HepG2 (cell line): ENCODE measurements around the gene TCAIM.

Experiments used
- POLR2A ChIP-seq, 2 experiments: IDR thresholded peaks; 2 replicates each; pipeline ENCODE4 v1.6.1; 2011; ENCODE audit warnings: low read depth in 2 of 2, low read length in 2 of 2, mild to moderate bottlenecking in 1 of 2, moderate library complexity in 1 of 2; ENCODE audit not compliant: insufficient read depth in 1 of 2
- POLR2AphosphoS2 ChIP-seq: IDR thresholded peaks from 2 replicates; pipeline ENCODE4 v1.6.1; 2011; ENCODE audit warnings: low read depth, low read length, improper control_type of control experiment
- RAD21 ChIP-seq: fragments of 450-650 bp; formaldehyde crosslinking; IDR thresholded peaks from 2 replicates; pipeline ENCODE4 v1.5.0; 2020; ENCODE audit warnings: mild to moderate bottlenecking
- RFX5 ChIP-seq: IDR thresholded peaks from 2 replicates; pipeline ENCODE4 v1.6.1; 2011; ENCODE audit warnings: low read depth, low read length, improper control_type of control experiment
- SNAI1 ChIP-seq: sonication (generic); formaldehyde crosslinking; IDR thresholded peaks from 2 replicates; pipeline ENCODE4 v1.5.0; 2020; ENCODE audit warnings: mild to moderate bottlenecking, missing genetic modification reagents, borderline replicate concordance
- SUZ12 ChIP-seq: fragments of 150-350 bp; IDR thresholded peaks from 2 replicates; pipeline ENCODE4 v1.6.1; 2014; ENCODE audit warnings: low read depth, low read length
- ZNF3 ChIP-seq: IDR thresholded peaks from 2 replicates; pipeline ENCODE4 v1.7.0; 2017; ENCODE audit warnings: inconsistent platforms
- TF ChIP-seq, protein P1 (sequence below): sonication (generic); formaldehyde crosslinking; IDR thresholded peaks from 2 replicates; pipeline ENCODE4 v1.4.0; 2020; ENCODE audit warnings: missing genetic modification reagents
- TF ChIP-seq, protein P2 (sequence below): sonication (generic); formaldehyde crosslinking; IDR thresholded peaks from 2 replicates; pipeline ENCODE4; 2020; ENCODE audit warnings: missing genetic modification reagents, mild to moderate bottlenecking, borderline replicate concordance
- TF ChIP-seq, protein P3 (sequence below): IDR thresholded peaks from 2 replicates; pipeline ENCODE4 v1.6.1; 2016; ENCODE audit warnings: low read depth, missing genetic modification reagents, missing compliant biosample characterization
- TF ChIP-seq, protein P4 (sequence below): sonication (generic); formaldehyde crosslinking; IDR thresholded peaks from 2 replicates; pipeline ENCODE4 v1.5.0; 2020; ENCODE audit warnings: mild to moderate bottlenecking, missing genetic modification reagents, moderate library complexity

DNA sequence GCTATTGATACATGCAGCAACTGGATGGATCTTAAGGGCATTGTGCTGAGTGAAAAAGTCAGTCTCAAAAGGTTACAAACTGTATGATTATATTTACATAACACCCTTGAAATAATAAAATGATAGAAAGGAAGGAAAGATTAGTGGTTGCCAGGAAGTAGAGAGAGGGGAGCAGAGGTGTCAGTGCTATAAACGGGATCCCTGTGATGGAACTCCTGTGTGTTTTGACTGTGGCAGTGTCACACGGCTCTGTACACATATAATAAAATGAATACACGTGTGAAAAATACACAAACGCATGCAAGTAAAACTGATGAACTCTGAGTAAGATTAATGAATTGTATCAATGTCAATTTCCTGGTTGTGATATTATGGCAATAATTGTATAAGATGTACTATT is 60.3 kb downstream of the TCAIM start:
- no peak for TF ChIP-seq POLR2AphosphoS2
- no peak for TF ChIP-seq ZNF3
- no peak for TF ChIP-seq RAD21 (CRISPR knock-in tag)
- no peak for TF ChIP-seq SNAI1
- TF ChIP-seq, protein P1, sequence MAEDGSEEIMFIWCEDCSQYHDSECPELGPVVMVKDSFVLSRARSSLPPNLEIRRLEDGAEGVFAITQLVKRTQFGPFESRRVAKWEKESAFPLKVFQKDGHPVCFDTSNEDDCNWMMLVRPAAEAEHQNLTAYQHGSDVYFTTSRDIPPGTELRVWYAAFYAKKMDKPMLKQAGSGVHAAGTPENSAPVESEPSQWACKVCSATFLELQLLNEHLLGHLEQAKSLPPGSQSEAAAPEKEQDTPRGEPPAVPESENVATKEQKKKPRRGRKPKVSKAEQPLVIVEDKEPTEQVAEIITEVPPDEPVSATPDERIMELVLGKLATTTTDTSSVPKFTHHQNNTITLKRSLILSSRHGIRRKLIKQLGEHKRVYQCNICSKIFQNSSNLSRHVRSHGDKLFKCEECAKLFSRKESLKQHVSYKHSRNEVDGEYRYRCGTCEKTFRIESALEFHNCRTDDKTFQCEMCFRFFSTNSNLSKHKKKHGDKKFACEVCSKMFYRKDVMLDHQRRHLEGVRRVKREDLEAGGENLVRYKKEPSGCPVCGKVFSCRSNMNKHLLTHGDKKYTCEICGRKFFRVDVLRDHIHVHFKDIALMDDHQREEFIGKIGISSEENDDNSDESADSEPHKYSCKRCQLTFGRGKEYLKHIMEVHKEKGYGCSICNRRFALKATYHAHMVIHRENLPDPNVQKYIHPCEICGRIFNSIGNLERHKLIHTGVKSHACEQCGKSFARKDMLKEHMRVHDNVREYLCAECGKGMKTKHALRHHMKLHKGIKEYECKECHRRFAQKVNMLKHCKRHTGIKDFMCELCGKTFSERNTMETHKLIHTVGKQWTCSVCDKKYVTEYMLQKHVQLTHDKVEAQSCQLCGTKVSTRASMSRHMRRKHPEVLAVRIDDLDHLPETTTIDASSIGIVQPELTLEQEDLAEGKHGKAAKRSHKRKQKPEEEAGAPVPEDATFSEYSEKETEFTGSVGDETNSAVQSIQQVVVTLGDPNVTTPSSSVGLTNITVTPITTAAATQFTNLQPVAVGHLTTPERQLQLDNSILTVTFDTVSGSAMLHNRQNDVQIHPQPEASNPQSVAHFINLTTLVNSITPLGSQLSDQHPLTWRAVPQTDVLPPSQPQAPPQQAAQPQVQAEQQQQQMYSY (CRISPR knock-in tag), result no peak
- TF ChIP-seq RFX5, result no peak
- TF ChIP-seq, protein P2, sequence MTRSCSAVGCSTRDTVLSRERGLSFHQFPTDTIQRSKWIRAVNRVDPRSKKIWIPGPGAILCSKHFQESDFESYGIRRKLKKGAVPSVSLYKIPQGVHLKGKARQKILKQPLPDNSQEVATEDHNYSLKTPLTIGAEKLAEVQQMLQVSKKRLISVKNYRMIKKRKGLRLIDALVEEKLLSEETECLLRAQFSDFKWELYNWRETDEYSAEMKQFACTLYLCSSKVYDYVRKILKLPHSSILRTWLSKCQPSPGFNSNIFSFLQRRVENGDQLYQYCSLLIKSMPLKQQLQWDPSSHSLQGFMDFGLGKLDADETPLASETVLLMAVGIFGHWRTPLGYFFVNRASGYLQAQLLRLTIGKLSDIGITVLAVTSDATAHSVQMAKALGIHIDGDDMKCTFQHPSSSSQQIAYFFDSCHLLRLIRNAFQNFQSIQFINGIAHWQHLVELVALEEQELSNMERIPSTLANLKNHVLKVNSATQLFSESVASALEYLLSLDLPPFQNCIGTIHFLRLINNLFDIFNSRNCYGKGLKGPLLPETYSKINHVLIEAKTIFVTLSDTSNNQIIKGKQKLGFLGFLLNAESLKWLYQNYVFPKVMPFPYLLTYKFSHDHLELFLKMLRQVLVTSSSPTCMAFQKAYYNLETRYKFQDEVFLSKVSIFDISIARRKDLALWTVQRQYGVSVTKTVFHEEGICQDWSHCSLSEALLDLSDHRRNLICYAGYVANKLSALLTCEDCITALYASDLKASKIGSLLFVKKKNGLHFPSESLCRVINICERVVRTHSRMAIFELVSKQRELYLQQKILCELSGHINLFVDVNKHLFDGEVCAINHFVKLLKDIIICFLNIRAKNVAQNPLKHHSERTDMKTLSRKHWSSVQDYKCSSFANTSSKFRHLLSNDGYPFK (CRISPR knock-in tag), result no peak
- TF ChIP-seq, protein P3, sequence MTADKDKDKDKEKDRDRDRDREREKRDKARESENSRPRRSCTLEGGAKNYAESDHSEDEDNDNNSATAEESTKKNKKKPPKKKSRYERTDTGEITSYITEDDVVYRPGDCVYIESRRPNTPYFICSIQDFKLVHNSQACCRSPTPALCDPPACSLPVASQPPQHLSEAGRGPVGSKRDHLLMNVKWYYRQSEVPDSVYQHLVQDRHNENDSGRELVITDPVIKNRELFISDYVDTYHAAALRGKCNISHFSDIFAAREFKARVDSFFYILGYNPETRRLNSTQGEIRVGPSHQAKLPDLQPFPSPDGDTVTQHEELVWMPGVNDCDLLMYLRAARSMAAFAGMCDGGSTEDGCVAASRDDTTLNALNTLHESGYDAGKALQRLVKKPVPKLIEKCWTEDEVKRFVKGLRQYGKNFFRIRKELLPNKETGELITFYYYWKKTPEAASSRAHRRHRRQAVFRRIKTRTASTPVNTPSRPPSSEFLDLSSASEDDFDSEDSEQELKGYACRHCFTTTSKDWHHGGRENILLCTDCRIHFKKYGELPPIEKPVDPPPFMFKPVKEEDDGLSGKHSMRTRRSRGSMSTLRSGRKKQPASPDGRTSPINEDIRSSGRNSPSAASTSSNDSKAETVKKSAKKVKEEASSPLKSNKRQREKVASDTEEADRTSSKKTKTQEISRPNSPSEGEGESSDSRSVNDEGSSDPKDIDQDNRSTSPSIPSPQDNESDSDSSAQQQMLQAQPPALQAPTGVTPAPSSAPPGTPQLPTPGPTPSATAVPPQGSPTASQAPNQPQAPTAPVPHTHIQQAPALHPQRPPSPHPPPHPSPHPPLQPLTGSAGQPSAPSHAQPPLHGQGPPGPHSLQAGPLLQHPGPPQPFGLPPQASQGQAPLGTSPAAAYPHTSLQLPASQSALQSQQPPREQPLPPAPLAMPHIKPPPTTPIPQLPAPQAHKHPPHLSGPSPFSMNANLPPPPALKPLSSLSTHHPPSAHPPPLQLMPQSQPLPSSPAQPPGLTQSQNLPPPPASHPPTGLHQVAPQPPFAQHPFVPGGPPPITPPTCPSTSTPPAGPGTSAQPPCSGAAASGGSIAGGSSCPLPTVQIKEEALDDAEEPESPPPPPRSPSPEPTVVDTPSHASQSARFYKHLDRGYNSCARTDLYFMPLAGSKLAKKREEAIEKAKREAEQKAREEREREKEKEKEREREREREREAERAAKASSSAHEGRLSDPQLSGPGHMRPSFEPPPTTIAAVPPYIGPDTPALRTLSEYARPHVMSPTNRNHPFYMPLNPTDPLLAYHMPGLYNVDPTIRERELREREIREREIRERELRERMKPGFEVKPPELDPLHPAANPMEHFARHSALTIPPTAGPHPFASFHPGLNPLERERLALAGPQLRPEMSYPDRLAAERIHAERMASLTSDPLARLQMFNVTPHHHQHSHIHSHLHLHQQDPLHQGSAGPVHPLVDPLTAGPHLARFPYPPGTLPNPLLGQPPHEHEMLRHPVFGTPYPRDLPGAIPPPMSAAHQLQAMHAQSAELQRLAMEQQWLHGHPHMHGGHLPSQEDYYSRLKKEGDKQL (CRISPR knock-in tag), result no peak
- TF ChIP-seq SUZ12, result no peak
- no peak for TF ChIP-seq POLR2A (IDR thresholded peaks at IDR 0.05; ENCODE audit: insufficient read depth in 1 of 2, low read depth in 2 of 2, low read length in 2 of 2)
- TF ChIP-seq, protein P4, sequence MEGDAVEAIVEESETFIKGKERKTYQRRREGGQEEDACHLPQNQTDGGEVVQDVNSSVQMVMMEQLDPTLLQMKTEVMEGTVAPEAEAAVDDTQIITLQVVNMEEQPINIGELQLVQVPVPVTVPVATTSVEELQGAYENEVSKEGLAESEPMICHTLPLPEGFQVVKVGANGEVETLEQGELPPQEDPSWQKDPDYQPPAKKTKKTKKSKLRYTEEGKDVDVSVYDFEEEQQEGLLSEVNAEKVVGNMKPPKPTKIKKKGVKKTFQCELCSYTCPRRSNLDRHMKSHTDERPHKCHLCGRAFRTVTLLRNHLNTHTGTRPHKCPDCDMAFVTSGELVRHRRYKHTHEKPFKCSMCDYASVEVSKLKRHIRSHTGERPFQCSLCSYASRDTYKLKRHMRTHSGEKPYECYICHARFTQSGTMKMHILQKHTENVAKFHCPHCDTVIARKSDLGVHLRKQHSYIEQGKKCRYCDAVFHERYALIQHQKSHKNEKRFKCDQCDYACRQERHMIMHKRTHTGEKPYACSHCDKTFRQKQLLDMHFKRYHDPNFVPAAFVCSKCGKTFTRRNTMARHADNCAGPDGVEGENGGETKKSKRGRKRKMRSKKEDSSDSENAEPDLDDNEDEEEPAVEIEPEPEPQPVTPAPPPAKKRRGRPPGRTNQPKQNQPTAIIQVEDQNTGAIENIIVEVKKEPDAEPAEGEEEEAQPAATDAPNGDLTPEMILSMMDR (CRISPR knock-in tag), result no peak
